ENCODE data around the gene LACTB. TPM values are rescaled to one million over a fixed set of nuclear protein-coding genes. Genes with fewer than 3 reads are reported as not detected.

Gene LACTB
- total RNA-seq, 4 donors from 2014 or later: 15.6 to 20.8 (median 17.3) TPM

Other genes starting within 250 kb of the LACTB start
- gene TPM1, start 79.1 kb upstream of the LACTB start, total RNA-seq: 1,000 to 10,000 TPM; 3,599 to 7,152 (median 6,397) TPM
- gene RPS27L, start 35.6 kb downstream of the LACTB start, total RNA-seq: 100 to 1,000 TPM in 3 of 4 donors, 10 to 100 TPM in 1; 85.1 to 118 (median 106) TPM
- 10 to 100 TPM; 26.1 to 48.1 (median 33.0) TPM for gene RAB8B, start 67.7 kb downstream of the LACTB start, total RNA-seq
- gene APH1B, start 155.7 kb downstream of the LACTB start, total RNA-seq: 10 to 100 TPM in 2 of 4 donors, 1 to 10 TPM in 2; 8.1 to 18.7 (median 11.5) TPM

Data from gastroesophageal sphincter (tissue), 4 donors.